Activated naive CD4-positive, alpha-beta T cell (primary cell): ENCODE measurements around the gene PARP4.
"Not testable (repeated sequence)": the region's sequence is repeated elsewhere in the genome, so short reads cannot be mapped to it uniquely, and the experiment has no call there.

ENCODE experiments used
- DNase-seq, 4 experiments: peaks; one replicate each; lab custom pipeline; 2025; lab: John Stamatoyannopoulos, UW

Gene PARP4

DNA sequence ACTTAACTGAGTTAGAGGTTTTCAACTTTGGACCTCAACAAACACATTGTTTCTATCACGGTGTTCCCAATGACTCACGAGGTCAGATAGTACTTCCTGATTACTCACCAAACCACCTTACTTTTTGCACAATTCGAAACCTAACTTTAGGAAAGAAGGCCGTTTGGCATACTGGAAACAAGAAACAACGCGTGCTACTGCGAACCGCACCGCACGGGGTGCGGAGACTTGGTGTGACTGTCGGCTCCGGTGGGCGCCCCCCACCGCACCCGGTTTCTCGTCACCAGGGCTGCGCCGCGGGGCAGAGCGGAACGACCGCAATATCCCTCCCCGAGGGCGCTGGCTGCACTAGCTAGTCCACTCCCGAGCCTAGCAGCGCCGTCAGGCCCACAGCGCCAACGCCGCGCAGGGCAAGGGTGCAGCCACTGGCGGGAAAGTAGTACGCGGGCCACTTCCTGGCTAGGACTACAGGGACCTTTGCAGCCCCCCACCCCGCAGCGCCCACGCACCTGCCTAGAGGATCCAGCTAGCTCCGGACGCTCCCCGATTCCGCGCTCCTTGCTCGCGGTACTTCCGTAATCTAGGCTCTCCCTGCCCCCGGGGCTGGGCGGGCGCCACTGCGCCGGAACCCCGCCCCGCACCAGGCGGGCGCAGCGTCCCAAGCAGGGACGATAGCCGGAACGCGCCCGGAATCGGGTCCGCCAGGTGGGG is at the start of gene PARP4:
PARP4 (minus strand) TSS at position 582 of the 711 bp plus-strand sequence. CDS start 9,002 bp downstream, outside the sequence.
- peak; percentile 23 to 54 (median 38) for DNase-seq

DNA sequence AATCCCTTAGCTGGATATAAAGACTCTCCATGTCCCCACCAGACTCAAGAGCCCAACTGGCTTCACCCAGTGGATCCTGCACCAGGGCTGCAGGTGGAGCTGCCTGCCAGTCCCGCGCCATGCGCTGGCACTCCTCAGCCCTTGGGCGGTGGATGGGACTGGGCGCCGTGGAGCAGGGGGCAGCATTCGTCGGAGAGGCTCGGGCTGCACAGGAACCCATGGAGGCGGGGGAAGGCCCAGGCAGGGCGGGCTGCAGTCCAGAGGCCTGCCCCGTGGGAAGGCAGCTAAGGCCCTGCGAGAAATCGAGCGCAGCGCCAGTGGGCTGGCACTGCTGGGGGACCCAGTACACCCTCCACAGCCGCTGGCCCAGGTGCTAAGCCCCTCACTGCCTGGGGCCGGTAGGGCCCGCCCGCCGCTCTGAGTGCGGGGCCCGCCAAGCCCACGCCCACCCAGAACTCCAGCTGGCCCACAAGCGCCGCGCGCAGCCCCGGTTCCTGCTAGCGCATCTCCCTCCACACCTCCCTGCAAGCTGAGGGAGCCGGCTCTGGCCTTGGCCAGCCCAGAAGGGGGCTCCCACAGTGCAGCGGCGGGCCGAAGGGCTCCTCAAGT is 48.1 kb upstream of the PARP4 start:
- not testable (repeated sequence) for DNase-seq

DNA sequence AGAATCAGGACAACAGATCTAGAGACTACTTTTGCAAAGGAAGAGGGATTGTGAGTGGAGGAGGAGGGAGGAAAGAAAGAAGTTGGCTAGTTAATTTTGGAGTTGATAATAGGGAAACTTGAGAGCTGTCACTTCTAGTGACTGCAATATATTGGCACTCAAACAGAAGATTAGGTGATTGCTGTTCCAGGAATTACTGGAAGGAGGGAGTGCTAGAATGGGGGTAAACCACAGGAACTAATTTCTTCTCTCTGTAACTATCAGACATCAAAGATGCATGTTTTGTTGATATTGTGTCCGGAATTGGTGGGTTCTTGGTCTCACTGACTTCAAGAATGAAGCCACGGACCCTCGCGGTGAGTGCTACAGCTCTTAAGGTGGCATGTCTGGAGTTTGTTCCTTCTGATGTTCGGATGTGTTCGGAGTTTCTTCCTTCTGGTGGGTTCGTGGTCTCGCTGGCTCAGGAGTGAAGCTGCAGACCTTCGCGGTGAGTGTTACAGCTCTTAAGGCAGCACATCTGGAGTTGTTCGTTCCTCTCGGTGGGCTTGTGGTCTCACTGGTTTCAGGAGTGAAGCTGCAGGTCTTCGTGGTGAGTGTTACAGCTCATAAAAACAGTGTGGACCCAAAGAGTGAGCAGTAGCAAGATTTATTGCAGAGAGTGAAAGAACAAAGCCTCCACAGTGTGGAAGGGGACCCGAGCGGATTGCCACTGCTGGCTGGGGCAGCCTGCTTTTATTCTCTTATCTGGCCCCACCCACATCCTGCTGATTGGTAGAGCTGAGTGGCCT is 47.0 kb upstream of the PARP4 start:
- DNase-seq: not testable (repeated sequence)

DNA sequence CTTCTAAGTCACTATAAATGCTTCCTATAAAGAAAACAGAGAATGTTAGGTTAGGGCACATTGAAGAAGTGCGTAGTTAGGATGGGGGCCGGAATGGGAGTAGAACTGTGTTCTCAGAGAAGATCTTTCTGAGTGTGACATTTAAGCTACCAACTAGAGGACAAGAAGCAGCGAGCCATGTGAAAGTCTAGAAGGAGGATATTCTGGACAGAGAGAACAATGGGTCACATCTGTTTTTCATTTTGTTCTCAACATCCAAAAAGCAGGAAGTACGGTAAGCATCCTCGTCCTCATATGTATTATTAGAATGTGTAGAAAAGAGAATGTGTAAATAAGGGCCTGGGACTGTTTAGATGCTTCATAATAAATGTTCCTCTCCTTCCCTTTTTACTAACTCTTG is 44.5 kb upstream of the PARP4 start:
- DNase-seq: no peak

DNA sequence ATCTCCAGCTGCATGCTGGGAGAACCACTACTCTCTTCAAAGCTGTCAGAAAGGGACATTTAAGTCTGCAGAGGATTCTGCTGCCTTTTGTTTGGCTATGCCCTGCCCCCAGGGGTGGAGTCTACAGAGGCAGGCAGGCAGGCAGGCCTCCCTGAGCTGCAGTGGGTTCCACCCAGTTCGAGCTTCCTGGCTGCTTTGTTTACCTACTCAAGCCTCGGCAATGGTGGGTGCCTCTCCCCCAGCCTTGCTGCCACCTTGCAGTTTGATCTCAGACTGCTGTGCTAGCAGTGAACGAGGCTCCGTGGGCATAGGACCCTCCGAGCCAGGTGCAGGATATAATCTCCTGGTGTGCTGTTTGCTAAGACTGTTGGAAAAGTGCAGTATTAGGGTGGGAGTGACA is 41.3 kb upstream of the PARP4 start:
- DNase-seq: not testable (repeated sequence)

DNA sequence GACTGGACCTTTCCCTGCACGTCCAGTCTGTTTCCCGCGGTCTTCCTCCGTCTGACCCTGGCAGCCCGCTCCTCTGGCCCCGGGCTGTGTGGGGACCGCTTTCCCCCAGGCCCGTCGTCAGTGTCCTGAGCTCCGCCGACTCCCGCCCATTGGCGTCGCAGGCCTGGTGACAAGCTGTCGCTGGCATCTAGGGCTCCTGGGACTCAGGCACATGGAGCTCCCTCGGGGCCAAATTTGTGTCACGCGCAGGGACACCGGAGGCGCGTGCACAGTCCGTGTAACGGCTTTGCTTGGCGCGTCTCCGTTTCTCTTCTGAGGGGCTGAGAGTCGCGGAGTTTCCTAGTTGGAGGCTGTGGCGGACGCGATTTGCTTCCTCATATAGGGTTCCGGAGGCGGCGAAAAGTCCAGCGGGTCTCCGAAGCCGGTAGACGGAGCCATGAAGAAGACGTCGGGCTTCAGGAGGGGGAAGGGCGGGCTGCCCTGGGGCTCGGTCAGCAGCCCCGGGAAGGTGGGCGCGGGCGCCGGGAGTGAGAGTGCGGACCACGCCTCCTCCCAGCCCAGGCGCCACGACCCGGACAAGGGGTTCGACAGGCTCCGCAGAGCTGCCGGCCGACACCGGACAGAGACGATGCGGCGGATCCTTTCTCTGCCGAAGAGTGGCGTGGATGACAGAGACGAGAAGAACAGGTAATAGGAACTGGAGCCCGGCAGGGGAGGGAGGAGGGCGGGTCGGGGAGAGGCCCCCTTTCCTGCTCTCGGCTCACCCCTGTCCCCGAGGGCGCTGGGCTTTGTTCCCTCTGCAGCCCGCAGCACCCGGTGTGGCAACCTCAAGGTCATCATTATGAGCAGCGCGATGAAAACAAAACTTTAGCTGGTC is 29.1 kb upstream of the PARP4 start:
- DNase-seq: not testable (repeated sequence)

DNA sequence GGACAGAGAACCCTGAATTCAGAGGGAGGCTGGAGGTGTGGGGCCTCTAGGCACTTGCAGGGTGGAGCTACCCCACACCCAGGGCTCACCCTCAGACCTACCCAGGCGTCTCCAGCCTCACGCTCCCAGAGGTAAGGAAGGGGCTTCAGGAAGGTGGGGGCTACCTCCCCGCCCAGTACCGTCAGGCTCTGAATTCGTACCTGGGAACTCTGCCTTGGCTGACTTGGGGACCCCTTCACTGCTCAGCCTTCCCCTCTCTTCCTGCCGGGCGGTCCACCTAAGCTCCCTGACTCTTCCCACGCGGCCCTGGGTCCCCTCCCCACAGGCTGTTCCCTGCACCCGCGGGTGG is 28.5 kb upstream of the PARP4 start:
- DNase-seq: no peak

DNA sequence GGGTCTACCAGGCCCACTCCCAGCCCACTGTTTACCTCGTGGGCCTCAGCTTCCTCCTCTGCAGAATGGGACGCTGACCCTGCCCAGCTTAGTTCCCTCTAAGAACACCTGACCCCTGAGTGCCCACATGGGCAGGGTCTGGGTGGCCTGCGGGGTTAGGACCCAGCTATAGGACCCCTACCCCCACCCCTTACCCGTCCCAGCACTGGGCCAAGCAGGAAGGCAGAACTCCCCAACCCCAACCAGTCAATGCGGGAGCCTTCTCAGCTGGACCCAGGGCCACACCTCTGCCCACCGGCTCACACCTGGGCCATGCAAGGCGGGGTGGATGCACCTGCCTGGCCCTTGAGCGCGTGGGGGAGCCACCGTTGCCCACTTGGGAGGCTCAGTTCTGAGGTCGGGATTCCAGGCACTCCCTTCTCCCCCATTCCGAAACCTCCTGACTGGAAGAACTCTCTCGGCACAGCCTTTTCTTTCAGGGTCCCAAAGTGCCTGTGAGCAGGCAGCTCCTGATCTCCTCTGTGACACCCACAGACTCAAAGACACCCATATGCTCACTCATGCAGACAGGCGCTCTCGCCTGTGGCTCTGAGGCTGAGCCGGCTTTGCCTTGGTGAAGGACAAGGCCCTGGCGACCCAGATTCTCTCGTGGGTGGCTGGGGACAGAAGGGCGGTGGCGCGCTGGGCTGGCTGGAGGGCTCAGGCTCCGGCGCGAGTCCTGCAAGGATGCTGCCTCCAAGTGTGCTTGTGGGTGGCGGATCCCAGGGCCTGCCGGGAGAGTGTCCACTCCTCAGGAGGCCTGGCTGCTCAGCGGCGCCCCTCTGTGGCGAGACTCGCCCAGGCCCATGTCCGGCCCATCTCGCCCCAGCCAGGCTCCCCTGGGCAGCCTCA is 27.9 kb upstream of the PARP4 start:
- DNase-seq: no peak

DNA sequence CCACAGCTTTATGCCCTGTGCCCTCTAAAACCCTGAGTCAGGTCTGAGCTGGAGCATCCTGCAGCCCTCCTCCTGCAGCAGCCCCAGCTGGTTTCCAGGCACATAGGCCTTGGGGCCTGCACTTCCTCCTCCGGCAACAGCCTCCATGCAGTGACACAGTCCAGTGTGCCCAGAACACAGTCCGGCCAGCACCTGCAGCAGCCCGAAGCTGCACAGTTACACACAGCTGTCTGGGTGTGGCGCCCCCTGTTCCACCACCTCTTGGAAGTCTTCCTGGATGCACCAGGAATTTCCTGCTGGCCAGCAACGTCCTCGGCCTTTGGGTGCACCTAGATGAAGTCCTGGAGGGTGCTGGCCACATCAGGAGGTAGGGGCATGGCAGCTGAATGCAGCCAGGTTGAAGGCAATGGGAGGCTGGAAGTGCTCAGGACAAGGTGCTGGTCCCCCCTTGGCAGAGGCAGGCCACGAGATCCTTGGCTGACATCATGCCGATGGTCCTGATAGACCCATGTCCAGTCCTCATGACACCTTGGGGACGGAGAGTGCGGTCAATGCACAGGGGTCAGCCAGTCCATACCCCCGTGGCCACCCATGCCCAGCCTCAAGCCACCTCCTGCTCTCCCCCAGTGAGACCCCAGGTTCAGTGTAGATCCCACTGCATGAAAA is 27.1 kb upstream of the PARP4 start:
- DNase-seq: no peak

DNA sequence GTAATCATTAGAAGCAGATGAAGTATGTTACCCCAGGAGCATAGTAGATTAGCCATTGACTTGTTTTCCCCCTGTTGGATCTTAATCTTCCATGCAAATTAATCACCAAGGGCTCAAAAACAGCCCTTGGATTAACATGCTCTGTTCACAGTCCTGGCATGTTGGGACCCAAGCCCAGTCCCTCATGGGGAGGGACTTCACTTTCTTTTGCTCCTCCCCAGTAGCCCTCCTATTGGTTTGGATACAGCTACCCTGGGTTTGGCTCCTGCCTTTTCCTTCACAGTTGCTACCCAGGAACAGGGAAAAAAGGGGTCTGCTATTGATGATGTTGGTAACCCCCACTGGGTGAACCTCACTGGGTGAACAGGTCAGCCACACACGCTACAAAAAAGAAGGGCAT is 16.9 kb upstream of the PARP4 start:
- DNase-seq: no peak

DNA sequence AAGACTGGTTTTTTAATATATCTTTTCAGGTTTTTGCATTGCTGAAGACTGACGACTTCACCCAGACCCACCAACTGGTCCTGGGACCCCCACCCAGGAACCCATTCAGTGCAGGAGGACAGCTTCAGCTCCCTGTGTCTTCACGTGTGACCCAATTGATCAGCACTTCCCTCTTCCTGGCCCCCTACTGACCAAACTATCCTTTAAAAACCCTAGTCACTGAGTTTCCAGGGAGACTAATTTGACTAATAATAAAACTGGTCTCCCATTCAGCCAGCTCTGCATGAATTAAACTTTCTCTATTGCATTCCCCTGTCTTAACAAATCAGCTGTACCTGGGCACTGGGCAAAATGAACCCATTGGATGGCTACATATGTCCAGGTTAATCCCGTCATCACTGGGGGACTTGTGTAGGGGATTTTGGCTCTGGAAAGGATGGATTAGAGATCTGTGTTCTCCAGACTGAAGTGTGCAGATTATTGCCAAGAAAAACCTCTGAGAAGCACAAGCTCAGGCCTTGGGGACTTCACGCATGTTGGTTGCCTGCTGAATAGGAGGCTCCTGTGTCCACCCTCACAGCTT is 16.3 kb upstream of the PARP4 start:
- DNase-seq: no peak

DNA sequence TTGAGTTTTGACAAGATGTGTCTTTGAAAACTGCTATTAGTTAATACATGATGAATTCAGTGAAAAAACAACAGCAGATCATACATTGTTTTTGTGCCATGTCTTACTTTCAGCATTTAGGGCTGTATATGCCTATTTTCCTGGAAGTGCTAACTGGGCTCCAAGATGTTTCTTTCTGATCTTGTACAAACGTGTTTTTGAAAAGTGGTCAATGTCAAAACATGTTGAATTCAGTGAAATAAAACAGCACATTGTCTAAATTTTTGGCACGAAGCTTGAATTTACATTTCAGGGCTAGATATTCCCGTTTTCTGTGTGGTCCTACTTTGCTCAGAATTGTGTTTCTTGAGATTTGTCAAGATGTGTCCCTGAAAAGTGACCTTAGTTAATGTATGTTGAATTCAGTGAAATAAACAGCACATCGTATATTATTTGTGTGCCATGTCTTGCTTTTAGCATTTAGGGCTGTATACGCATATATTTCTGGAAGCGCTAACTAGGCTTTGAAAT is 14.7 kb upstream of the PARP4 start:
- DNase-seq: no peak

DNA sequence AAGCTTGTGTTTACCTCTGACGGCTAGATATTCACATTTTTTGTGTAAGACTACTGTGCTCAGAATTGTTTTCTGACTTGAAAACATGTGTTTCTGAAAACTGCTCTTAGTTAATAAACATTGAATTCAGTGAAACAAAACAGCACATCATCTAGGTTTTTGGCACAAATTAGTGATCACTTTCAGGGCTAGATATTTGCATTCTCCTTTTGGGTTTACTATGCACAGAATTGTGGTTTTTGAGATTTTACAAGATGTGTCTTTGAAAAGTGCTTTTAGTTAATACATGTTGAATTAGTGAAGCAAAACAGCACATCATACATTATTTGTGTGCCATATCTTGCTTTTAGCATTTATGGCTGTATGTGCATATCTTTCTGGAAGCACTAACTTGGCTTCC is 8.2 kb upstream of the PARP4 start:
- DNase-seq: no peak

DNA sequence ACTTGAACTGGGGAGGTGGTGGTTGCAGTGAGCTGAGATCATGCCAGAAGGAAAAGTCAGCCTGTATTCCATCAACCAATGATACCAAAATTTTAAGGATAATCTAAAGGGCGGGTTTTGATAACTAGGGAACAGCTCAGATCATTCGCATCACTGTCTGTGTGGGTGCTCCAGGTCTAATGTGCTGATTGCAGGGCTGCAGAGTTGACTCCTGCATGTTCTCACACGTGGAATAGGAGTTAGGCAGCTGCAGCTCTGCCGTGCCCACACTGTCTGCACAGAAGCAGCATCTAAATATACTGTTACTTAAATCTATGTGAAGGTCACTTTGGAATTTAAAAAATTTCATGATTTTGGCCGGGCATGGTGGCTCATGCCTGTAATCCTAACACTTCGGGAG is 4.3 kb upstream of the PARP4 start:
- DNase-seq: no peak

DNA sequence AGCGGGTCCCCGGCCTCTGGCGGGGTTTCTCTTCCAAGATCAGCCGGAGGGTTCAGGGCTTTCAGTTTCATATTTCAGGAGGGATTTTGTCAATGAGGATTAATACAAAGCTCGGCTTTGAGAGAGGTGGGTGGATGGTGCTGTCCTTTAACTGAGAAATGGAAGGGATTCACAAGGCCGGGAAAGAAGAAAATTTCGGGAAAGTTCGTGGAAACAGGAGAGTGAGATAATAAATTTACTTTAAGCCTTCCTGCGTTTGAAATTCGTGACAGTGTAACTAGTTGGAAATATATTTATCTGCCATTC is 283 bp upstream of the PARP4 start:
- no peak for DNase-seq

DNA sequence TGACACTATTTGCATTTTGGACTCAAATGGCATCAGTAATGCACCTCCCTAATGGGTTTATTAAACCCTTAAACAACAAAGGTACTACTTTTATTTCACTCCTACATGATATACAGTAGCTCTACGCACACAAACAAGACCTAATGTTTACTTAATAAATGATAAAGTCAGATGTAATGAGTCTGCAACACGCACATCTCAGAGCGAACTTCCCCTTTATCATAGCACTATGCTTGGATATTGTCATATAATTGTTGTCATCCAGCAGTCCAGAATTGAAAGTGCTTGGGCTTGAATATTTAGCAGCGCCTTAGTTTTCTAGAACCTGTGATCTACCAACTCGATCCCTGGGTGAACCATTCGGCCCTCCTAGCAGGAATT is 772 bp downstream of the PARP4 start:
- no peak for DNase-seq

DNA sequence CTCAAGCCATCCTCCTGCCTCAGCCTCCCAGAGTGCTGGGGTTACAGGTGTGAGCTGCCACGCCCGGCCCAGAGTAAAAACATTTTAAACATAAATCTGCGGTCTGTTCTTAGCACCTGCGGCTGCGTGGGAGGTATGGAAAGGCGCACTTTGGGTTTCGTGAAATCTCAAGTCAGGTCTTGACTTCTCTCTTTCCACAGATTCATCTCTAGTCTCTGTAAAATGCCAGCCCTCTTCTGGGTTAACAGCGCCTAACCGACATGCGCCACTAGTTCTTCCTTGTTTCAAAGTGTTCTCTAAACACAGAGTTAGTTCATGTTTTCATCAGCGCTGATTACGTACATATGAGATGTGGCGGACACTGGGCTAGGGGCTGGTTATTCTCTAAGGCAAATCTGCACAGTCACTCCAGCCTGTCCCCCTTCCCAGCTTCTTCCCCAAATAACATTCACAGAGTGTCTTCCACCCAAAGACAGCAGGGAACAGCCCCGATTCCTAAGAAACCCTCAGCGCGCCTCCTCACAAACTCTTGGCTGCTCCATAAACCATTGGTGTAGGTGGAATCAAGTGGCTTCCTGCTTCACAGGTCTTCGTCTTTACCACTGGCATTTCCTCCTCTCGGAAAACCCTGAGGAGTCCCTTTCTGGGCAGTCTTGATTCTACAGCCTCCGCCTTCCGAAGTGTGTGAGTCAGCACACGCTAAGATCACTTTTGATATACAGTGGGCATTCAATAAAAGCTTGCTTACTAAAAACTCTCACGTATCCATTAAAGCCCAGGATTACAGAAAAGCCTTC is 1.4 kb downstream of the PARP4 start:
- peak in 2 of 4 experiments; percentile 9 to 12 for DNase-seq

DNA sequence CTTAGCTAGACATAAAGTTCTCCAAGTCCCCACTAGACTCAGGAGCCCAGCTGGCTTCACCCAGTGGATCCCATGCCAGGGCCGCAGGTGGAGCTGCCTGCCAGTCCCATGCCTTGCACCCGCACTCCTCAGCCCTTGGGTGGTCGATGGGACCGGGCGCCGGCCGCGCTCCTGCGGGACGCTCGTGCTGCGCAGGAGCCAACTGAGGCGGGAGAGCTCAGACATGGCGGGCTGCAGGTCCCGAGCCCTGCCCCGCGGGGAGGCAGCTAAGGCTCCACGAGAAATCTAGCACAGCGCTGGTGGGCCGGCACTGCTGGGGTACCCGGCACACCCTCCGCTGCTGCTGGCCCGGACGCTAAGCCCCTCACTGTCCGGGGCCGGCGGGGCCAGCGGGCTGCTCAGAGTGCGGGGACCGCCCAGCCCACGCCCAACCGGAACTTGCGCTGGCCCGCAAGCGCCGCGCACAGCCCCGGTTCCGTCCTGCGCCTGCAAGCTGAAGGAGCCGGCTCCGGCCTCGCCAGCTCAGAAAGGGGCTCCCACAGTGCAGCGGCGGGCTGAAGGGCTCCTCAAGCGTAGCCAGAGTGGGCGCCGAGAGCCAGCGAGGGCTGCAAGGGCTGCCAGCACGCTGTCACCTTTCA is 5.8 kb downstream of the PARP4 start:
- DNase-seq: no peak

DNA sequence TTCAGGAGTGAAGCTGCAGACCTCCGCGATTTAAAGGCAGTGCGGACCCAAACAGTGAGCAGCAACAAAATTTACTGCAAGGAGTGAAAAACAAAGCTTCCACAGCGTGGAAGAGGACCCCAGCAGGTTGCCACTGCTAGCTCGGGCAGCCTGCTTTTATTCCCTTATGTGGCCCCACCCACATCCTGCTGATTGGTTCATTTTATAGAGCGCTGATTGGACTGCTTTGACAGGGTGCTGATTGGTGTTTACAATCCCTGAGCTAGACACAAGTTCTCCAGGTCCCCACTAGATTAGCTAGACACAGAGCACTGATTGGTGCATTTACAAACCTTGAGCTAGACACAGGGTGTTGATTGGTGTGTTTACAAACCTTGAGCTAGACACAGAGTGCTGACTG is 6.3 kb downstream of the PARP4 start:
- not testable (repeated sequence) for DNase-seq
